GM12878 (cell line): ENCODE data around the gene ATXN1. TPM values are rescaled to one million over a fixed set of nuclear protein-coding genes. Genes with fewer than 3 reads are reported as not detected.

ENCODE experiments used
- ATAC-seq: fragments of 200-7000 bp; cut with Tn5 transposase; 3 replicates; pipeline ENCODE4 v1.9.1; 2020; ENCODE audit warnings: mild to moderate bottlenecking, moderate library complexity
- BruUV-seq: library from RNA; stranded (reverse); fragments of 400-500 nt; replicated peaks from 2 replicates; lab custom pipeline; 2021; lab: Mats Ljungman, UMichigan
- CTCF ChIA-PET: fragments of 300-600 bp; sonication (Branson Sonifier 250); formaldehyde crosslinking; extraction: SDS; loops from one replicate; lab custom pipeline; 2021; ENCODE audit warnings: inconsistent platforms; lab: Yijun Ruan, JAX
- POLR2A ChIA-PET: fragments of 350-600 bp; formaldehyde crosslinking; extraction: SDS; loops from one replicate; lab custom pipeline; 2021; ENCODE audit warnings: inconsistent platforms; lab: Charles Lee
- RAD21 ChIA-PET: fragments of 300-600 bp; sonication (Branson Sonifier 250); formaldehyde crosslinking; loops from one replicate; lab custom pipeline; 2023; ENCODE audit warnings: antibody characterized with exemption; ENCODE audit not compliant: unreplicated experiment; lab: Charles Lee
- SMC1A ChIA-PET: fragments of 300-600 bp; sonication (Branson Sonifier 250); formaldehyde crosslinking; loops from one replicate; lab custom pipeline; 2023; ENCODE audit not compliant: unreplicated experiment, uncharacterized antibody; lab: Charles Lee
- DNase-seq: peaks from one replicate; pipeline ENCODE4 v3.0.0-alpha.2; 2011; ENCODE audit warnings: low read depth, low spot score
- FAIRE-seq: peaks from 3 replicates; lab custom pipeline; 2011; peaks lifted over from hg19 to GRCh38; lab: Jason Lieb, UNC
- H2AFZ ChIP-seq: 2 replicates; pipeline ENCODE4 v1.6.0; 2011; ENCODE audit warnings: low read depth, low read length, control low read depth; ENCODE audit not compliant: control insufficient read depth
- H3K27ac ChIP-seq: 2 replicates; pipeline ENCODE4 v1.5.1; 2011; ENCODE audit warnings: control low read depth; ENCODE audit not compliant: control insufficient read depth, insufficient read depth
- H3K27me3 ChIP-seq, 2 experiments: replicated peaks in 1 of 2; 2 replicates each; pipeline versions ENCODE4 v1.6.0 to v1.6.1; 2011; ENCODE audit warnings: low read length in 1 of 2; ENCODE audit not compliant: control insufficient read depth in 2 of 2, insufficient read depth in 2 of 2
- H3K36me3 ChIP-seq, 2 experiments: 2 replicates each; pipeline ENCODE4 v1.5.1; 2011; ENCODE audit warnings: low read length in 1 of 2; ENCODE audit not compliant: control insufficient read depth in 2 of 2, insufficient read depth in 2 of 2
- H3K4me1 ChIP-seq: 2 replicates; pipeline ENCODE4 v1.6.1; 2011; ENCODE audit warnings: mild to moderate bottlenecking, low read length, moderate library complexity, mixed read lengths; ENCODE audit not compliant: control insufficient read depth, insufficient read depth
- H3K4me2 ChIP-seq: 2 replicates; pipeline ENCODE4 v1.6.0; 2011; ENCODE audit warnings: control low read depth; ENCODE audit not compliant: control insufficient read depth, insufficient read depth
- H3K4me3 ChIP-seq: fragments of 200-600 bp; sonication (generic); 2 replicates; pipeline ENCODE4 v1.5.1; 2016
- H3K79me2 ChIP-seq: 2 replicates; pipeline ENCODE4 v1.6.0; 2011; ENCODE audit warnings: low read length; ENCODE audit not compliant: control insufficient read depth, insufficient read depth
- H3K9ac ChIP-seq: 2 replicates; pipeline ENCODE4 v1.8.0; 2011; ENCODE audit warnings: low read length, control low read depth, mixed read lengths; ENCODE audit not compliant: control insufficient read depth, insufficient read depth
- H3K9me3 ChIP-seq: replicated peaks from 3 replicates; pipeline ENCODE4 v1.5.1; 2011; ENCODE audit warnings: mild to moderate bottlenecking, low read length; ENCODE audit not compliant: control insufficient read depth, insufficient read depth
- H4K20me1 ChIP-seq: 2 replicates; pipeline ENCODE4 v1.6.0; 2011; ENCODE audit not compliant: control insufficient read depth, insufficient read depth
- ASH2L ChIP-seq: fragments of 300-600, 200-600 bp; sonication (generic); IDR thresholded peaks from 2 replicates; pipeline ENCODE4 v1.6.1; 2017; ENCODE audit warnings: low read depth, mild to moderate bottlenecking, borderline replicate concordance
- BRCA1 ChIP-seq: IDR thresholded peaks from 2 replicates; pipeline ENCODE4 v1.6.1; 2011; ENCODE audit warnings: low read depth, low read length, improper control_type of control experiment
- EGR1 ChIP-seq, 2 experiments: IDR thresholded peaks; 1 replicate in 1 of 2; 2 replicates in 1 of 2; pipeline ENCODE4 v1.6.1; 2011 to 2012; ENCODE audit warnings: low read depth in 2 of 2, low read length in 2 of 2, borderline replicate concordance in 1 of 2, mild to moderate bottlenecking in 1 of 2, moderate library complexity in 1 of 2
- ELK1 ChIP-seq: IDR thresholded peaks from 2 replicates; pipeline ENCODE4 v1.6.1; 2012; ENCODE audit warnings: low read depth, low read length, improper control_type of control experiment
- ESRRA ChIP-seq: IDR thresholded peaks from 2 replicates; pipeline ENCODE4 v1.6.1; 2012; ENCODE audit warnings: mild to moderate bottlenecking, low read length, improper control_type of control experiment
- FOXM1 ChIP-seq: IDR thresholded peaks from 2 replicates; pipeline ENCODE4 v1.6.1; 2012; ENCODE audit warnings: low read depth, mild to moderate bottlenecking, inconsistent platforms, low read length, moderate library complexity
- MTA2 ChIP-seq: fragments of 450-650 bp; IDR thresholded peaks from 2 replicates; pipeline ENCODE4 v1.6.1; 2016; ENCODE audit warnings: low read depth, mild to moderate bottlenecking, moderate library complexity
- TCF3 ChIP-seq: IDR thresholded peaks from 2 replicates; pipeline ENCODE4 v1.6.1; 2012; ENCODE audit warnings: low read depth, mild to moderate bottlenecking, low read length, borderline replicate concordance; ENCODE audit not compliant: insufficient read depth
- YBX1 ChIP-seq: fragments of 450-650 bp; IDR thresholded peaks from 2 replicates; pipeline ENCODE4 v1.6.1; 2016; ENCODE audit warnings: antibody characterized with exemption
- YY1 ChIP-seq: IDR thresholded peaks from 2 replicates; pipeline ENCODE4 v1.6.1; 2011; ENCODE audit warnings: low read depth, mild to moderate bottlenecking, low read length
- ZNF622 ChIP-seq: fragments of 450-650 bp; IDR thresholded peaks from 2 replicates; pipeline ENCODE4 v1.6.1; 2017; ENCODE audit warnings: mild to moderate bottlenecking, inconsistent platforms
- WGBS: methylation state at CpG from one replicate; pipeline ENCODE4 v1.1.6; 2016; ENCODE audit warnings: low lambda C conversion rate; ENCODE audit not compliant: insufficient replicate concordance, insufficient coverage; ENCODE audit errors: missing lambda C conversion rate; 5-methylcytosine and 5-hydroxymethylcytosine counted together
- in situ Hi-C: fragments of 300-500 bp; cut with MboI; formaldehyde crosslinking; loops from 9 replicates; pipeline ENCODE4 v1.14.3; 2018; ENCODE audit warnings: mixed read lengths
- intact Hi-C: fragments of 100-400 bp; cut with micrococcal nuclease; formaldehyde crosslinking; loops from one replicate; pipeline ENCODE4 v1.14.2; 2022; ENCODE audit not compliant: unreplicated experiment
- polyA plus RNA-seq, 11 experiments: library from polyadenylated mRNA; depleted of rRNA in 4 of 11; unstranded in 6 of 11; stranded (reverse) in 5 of 11; fragments of >200 nt; fragmentation: Nextera tagmentation in 4 of 11; fragmentation: Illumina TruSeq in 1 of 11; extraction: Ambion mirVana in 4 of 11; extraction: Trizol in 1 of 11; gene quantifications; 1 replicate in 1 of 11; 2 replicates in 10 of 11; pipeline versions ENCODE4 v1.2.1 to v1.2.3, GENCODE V29; 2011 to 2016; ENCODE audit warnings: inconsistent platforms in 2 of 11, missing spikeins in 2 of 11, low read depth in 1 of 11
- total RNA-seq, 4 experiments: library from RNA; depleted of rRNA in 3 of 4; stranded (reverse); fragments of >200 nt in 3 of 4; fragmentation: Illumina TruSeq in 1 of 4; extraction: Trizol in 1 of 4; gene quantifications; 2 replicates each; pipeline versions ENCODE4 v1.2.1 to v1.2.3, GENCODE V29; 2013 to 2021
- TF ChIP-seq, protein P1 (sequence below): fragments of 450-650 bp; IDR thresholded peaks from 2 replicates; pipeline ENCODE4 v1.6.1; 2018; ENCODE audit warnings: mild to moderate bottlenecking, low read depth, moderate library complexity; ENCODE audit not compliant: partially characterized antibody

Gene ATXN1
- total and polyA plus RNA-seq, 10 of the 15 experiments (the other 5 are each of a cell fraction or from before 2014, with no cell fraction given) = 12.2 to 51.2 (median 20.5) TPM

DNA sequence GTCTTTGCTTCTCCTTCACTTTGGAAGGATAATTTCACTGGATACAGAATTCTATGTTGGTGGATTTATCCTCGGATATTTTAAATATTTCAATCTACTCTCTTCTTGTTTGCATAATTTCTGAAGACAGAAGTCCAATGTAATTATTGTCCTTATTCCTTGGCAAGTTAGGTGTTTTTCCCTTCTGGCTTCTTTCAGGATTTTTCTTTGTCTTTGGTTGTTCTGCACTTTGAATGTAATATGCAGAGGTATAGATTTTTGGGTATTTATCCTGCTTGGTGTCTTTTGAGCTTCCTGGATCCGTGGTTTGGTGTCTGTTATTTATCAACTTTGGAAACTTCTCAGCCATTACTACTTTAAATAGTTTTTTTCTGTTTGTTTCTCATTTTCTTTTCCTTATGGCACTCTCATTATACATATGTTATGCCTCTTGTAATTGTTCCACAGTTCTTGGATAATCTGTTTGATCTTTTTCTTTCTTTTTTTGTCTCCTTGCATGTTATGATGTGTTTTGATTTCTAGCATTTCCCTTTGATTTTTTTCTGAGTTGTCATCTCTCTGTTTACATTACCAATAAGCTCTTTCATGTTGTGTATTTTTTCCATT lies 48.6 kb upstream of the ATXN1 start:
- TF ChIP-seq YBX1 = no peak
- TF ChIP-seq, all 136 proteins: peak for 0
- WGBS = 0% methylated on average over 2 of the region's 2 CpGs
- no peak for FAIRE-seq

GRCh38 chr6:16807956-16808355 lies 46.7 kb upstream of the ATXN1 start:
- intact Hi-C loops = no loop called here

More for the DNA sequence above, 48.6 kb upstream of the ATXN1 start:
- in situ Hi-C loops (no loop called here), intact Hi-C loops (no loop called here)
- Histone ChIP-seq H3K27ac (no peak overlapping the region), H3K9me3 (peaks cover 14% of the 10 kb centered on the region), H3K9ac (no peak overlapping the region), H3K27me3 (no peaks in the 10 kb centered on the region), H3K4me2 (no peak overlapping the region), H2AFZ (no peak overlapping the region), H3K36me3 (no peaks in the 10 kb centered on the region), H3K79me2 (no peaks in the 10 kb centered on the region), H4K20me1 (no peaks in the 10 kb centered on the region), H3K4me3 (no peak overlapping the region), H3K4me1 (no peaks in the 10 kb centered on the region)
- RAD21 ChIA-PET = no interaction called here
- no peak for DNase-seq
- SMC1A ChIA-PET = interaction anchor here (0.6 kb wide), 2 partner anchors 9 to 34 kb away, joined by 3 read pairs; no protein-coding TSS in a partner anchor
- no TSS peak for BruUV-seq
- CTCF ChIA-PET = no interaction called here
- POLR2A ChIA-PET = no interaction called here
- no peak for ATAC-seq

More at GRCh38 chr6:16807956-16808355, 46.7 kb upstream of the ATXN1 start:
- H2AFZ ChIP-seq = no peak overlapping the region
- no peak for DNase-seq
- H4K20me1 ChIP-seq = no peaks in the 10 kb centered on the region
- POLR2A ChIA-PET = interaction anchor here (0.6 kb wide), 2 partner anchors 912 to 914 kb away, joined by 4 read pairs; no protein-coding TSS in a partner anchor
- H3K9ac ChIP-seq = no peak overlapping the region
- no peak overlapping the region for H3K4me3 ChIP-seq
- H3K4me1 ChIP-seq = no peaks in the 10 kb centered on the region
- CTCF ChIA-PET = no interaction called here
- TF ChIP-seq ESRRA = no peak
- TF ChIP-seq FOXM1 = no peak
- TF ChIP-seq TCF3 = no peak
- TF ChIP-seq BRCA1 = no peak
- no peak for TF ChIP-seq YY1
- no peak for TF ChIP-seq ASH2L
- TF ChIP-seq, protein P1, sequence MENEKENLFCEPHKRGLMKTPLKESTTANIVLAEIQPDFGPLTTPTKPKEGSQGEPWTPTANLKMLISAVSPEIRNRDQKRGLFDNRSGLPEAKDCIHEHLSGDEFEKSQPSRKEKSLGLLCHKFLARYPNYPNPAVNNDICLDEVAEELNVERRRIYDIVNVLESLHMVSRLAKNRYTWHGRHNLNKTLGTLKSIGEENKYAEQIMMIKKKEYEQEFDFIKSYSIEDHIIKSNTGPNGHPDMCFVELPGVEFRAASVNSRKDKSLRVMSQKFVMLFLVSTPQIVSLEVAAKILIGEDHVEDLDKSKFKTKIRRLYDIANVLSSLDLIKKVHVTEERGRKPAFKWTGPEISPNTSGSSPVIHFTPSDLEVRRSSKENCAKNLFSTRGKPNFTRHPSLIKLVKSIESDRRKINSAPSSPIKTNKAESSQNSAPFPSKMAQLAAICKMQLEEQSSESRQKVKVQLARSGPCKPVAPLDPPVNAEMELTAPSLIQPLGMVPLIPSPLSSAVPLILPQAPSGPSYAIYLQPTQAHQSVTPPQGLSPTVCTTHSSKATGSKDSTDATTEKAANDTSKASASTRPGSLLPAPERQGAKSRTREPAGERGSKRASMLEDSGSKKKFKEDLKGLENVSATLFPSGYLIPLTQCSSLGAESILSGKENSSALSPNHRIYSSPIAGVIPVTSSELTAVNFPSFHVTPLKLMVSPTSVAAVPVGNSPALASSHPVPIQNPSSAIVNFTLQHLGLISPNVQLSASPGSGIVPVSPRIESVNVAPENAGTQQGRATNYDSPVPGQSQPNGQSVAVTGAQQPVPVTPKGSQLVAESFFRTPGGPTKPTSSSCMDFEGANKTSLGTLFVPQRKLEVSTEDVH = no peak
- no peak for TF ChIP-seq MTA2
- no peak for TF ChIP-seq ZNF622
- no peak for TF ChIP-seq EGR1 (IDR thresholded peaks at IDR 0.05; ENCODE audit: borderline replicate concordance in 1 of 2, low read depth in 2 of 2, low read length in 2 of 2)
- TF ChIP-seq ELK1 = no peak
- TF ChIP-seq, all 136 proteins: peak for 0
- FAIRE-seq = no peak
- Histone ChIP-seq H3K36me3 (no peaks in the 10 kb centered on the region), H3K9me3 (peaks cover 11% of the 10 kb centered on the region), H3K27ac (no peak overlapping the region), H3K4me2 (no peak overlapping the region), H3K27me3 (no peaks in the 10 kb centered on the region; a peak in 1 of 4 replicates), H3K79me2 (no peaks in the 10 kb centered on the region)
- no TSS peak for BruUV-seq
- SMC1A ChIA-PET = no interaction called here
- RAD21 ChIA-PET = no interaction called here
- in situ Hi-C loops = no loop called here
- ATAC-seq = no peak
- 48% methylated on average over 6 of the region's 6 CpGs for WGBS
